ENCODE measurements around the gene KCNJ10.

Gene KCNJ10

DNA sequence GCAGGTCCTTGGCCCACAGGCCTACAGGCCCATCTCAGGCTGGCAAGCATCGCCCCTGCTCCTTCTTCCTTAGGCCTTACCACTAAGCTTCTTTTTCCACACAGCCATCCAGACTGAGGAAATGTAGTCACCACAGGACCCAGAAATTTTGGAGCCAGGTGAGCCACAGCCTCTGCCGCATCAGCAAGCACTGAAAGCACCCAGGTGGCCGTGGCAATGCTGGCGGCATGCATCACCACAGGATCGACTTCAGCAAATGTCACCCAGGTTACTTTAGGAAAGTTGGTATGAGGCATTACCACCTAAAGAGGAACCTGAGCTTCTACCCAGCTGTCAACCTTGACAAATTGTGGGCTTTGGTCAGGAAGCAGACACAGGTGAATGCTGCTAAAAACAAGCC lies 49.8 kb downstream of the KCNJ10 start:
- no peak overlapping the region for H3K4me3 Mint-ChIP-seq
- H3K27ac Mint-ChIP-seq, result no peak overlapping the region
- no peaks in the 10 kb centered on the region for H3K36me3 Mint-ChIP-seq (ENCODE audit: low read depth)
- peaks cover 16% of the 10 kb centered on the region for H3K27me3 Mint-ChIP-seq (ENCODE audit: low read depth)
- H3K4me1 Mint-ChIP-seq (ENCODE audit: low read depth), result peaks cover 3% of the 10 kb centered on the region
- no peaks in the 10 kb centered on the region for H3K9me3 Mint-ChIP-seq

DNA sequence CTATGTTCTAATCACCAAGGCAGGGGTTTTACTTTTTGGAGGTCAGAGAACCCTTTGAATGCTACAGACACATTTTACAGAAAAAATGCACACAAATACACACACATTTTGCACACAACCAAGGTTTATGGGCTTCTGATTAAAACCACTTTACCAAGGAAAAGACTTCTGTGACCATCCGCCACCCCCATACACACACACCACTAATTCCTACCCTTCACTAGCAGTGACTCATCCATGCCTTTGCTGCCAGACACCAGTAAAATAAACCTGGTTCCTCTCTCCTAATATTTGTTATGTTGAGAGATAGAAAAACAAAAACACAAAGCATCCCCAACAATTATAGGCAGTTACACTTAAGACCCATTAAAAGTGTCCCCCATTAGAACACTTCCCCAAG lies 51.1 kb downstream of the KCNJ10 start:
- H3K4me1 Mint-ChIP-seq (ENCODE audit: low read depth), result peaks cover 3% of the 10 kb centered on the region
- H3K9me3 Mint-ChIP-seq, result no peaks in the 10 kb centered on the region
- H3K27ac Mint-ChIP-seq, result no peak overlapping the region
- H3K27me3 Mint-ChIP-seq (ENCODE audit: low read depth), result peaks cover 17% of the 10 kb centered on the region
- no peak overlapping the region for H3K4me3 Mint-ChIP-seq
- H3K36me3 Mint-ChIP-seq (ENCODE audit: low read depth), result no peaks in the 10 kb centered on the region

GRCh38 chr1:160018347-160018746 lies 51.6 kb downstream of the KCNJ10 start:
- H3K9me3 Mint-ChIP-seq, result no peaks in the 10 kb centered on the region
- H3K36me3 Mint-ChIP-seq (ENCODE audit: low read depth), result no peaks in the 10 kb centered on the region
- no peak overlapping the region for H3K4me3 Mint-ChIP-seq
- H3K27ac Mint-ChIP-seq, result no peak overlapping the region
- peaks cover 18% of the 10 kb centered on the region for H3K27me3 Mint-ChIP-seq (ENCODE audit: low read depth)
- peaks cover 3% of the 10 kb centered on the region for H3K4me1 Mint-ChIP-seq (ENCODE audit: low read depth)

GRCh38 chr1:160017592-160017991 lies 52.4 kb downstream of the KCNJ10 start:
- Mint-ChIP-seq H3K27me3 (ENCODE audit: low read depth) (peaks cover 19% of the 10 kb centered on the region), H3K4me1 (ENCODE audit: low read depth) (peaks cover 3% of the 10 kb centered on the region), H3K27ac (no peak overlapping the region), H3K36me3 (ENCODE audit: low read depth) (no peaks in the 10 kb centered on the region), H3K4me3 (no peak overlapping the region), H3K9me3 (no peaks in the 10 kb centered on the region)

GRCh38 chr1:160011781-160012180 lies 58.2 kb downstream of the KCNJ10 start:
- no peak overlapping the region for H3K4me3 Mint-ChIP-seq
- no peaks in the 10 kb centered on the region for H3K36me3 Mint-ChIP-seq (ENCODE audit: low read depth)
- H3K4me1 Mint-ChIP-seq (ENCODE audit: low read depth), result no peaks in the 10 kb centered on the region
- H3K9me3 Mint-ChIP-seq, result no peaks in the 10 kb centered on the region
- H3K27ac Mint-ChIP-seq, result no peak overlapping the region
- peaks cover 34% of the 10 kb centered on the region for H3K27me3 Mint-ChIP-seq (ENCODE audit: low read depth)

GRCh38 chr1:160009801-160010200 lies 60.2 kb downstream of the KCNJ10 start:
- Mint-ChIP-seq H3K27me3 (ENCODE audit: low read depth) (peaks cover 34% of the 10 kb centered on the region), H3K9me3 (no peaks in the 10 kb centered on the region), H3K36me3 (ENCODE audit: low read depth) (no peaks in the 10 kb centered on the region), H3K27ac (no peak overlapping the region), H3K4me3 (no peak overlapping the region), H3K4me1 (ENCODE audit: low read depth) (no peaks in the 10 kb centered on the region)

GRCh38 chr1:160009081-160009480 lies 60.9 kb downstream of the KCNJ10 start:
- Mint-ChIP-seq H3K27ac (no peak overlapping the region), H3K27me3 (ENCODE audit: low read depth) (peaks cover 34% of the 10 kb centered on the region), H3K4me3 (no peak overlapping the region), H3K36me3 (ENCODE audit: low read depth) (no peaks in the 10 kb centered on the region), H3K4me1 (ENCODE audit: low read depth) (no peaks in the 10 kb centered on the region), H3K9me3 (no peaks in the 10 kb centered on the region)

GRCh38 chr1:160007577-160008200 lies 62.3 kb downstream of the KCNJ10 start:
- H3K4me1 Mint-ChIP-seq (ENCODE audit: low read depth), result no peaks in the 10 kb centered on the region
- no peak overlapping the region for H3K27ac Mint-ChIP-seq
- no peak overlapping the region for H3K4me3 Mint-ChIP-seq
- no peaks in the 10 kb centered on the region for H3K36me3 Mint-ChIP-seq (ENCODE audit: low read depth)
- no peaks in the 10 kb centered on the region for H3K9me3 Mint-ChIP-seq
- H3K27me3 Mint-ChIP-seq (ENCODE audit: low read depth), result peaks cover 25% of the 10 kb centered on the region

DNA sequence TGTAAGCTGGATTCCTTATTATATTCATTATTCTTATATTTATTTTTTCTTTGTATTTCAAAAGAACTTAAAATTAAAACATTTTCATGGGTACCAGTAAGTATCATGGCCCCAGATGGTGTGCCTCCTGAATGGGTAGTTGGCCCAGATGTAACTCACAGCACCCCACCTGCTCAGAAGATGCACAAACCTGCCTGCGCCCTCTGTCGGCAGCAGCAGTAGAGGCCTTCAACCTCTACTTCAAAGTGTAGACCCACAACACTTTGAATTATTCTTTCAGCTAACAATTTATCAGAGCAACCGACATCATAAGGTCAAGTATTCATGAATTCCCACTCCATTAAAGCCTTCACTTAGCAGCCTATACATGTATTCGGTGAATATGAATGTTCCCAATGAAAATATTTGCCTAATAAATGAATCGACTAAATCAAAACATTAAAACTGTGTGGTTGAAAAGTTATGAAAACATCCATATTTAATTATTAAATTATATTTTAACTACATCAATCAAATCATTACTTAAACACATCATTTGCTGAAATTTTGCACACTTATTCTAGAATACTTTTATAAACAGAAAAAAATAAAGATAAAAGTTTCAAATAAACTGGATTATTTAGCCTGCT lies 63.5 kb downstream of the KCNJ10 start:
- H3K36me3 Mint-ChIP-seq (ENCODE audit: low read depth), result no peaks in the 10 kb centered on the region
- peaks cover 20% of the 10 kb centered on the region for H3K27me3 Mint-ChIP-seq (ENCODE audit: low read depth)
- no peaks in the 10 kb centered on the region for H3K9me3 Mint-ChIP-seq
- no peaks in the 10 kb centered on the region for H3K4me1 Mint-ChIP-seq (ENCODE audit: low read depth)
- H3K27ac Mint-ChIP-seq, result no peak overlapping the region
- H3K4me3 Mint-ChIP-seq, result no peak overlapping the region

GRCh38 chr1:160005070-160005469 lies 64.9 kb downstream of the KCNJ10 start:
- H3K9me3 Mint-ChIP-seq, result no peaks in the 10 kb centered on the region
- no peak overlapping the region for H3K4me3 Mint-ChIP-seq
- no peaks in the 10 kb centered on the region for H3K36me3 Mint-ChIP-seq (ENCODE audit: low read depth)
- H3K4me1 Mint-ChIP-seq (ENCODE audit: low read depth), result no peaks in the 10 kb centered on the region
- no peak overlapping the region for H3K27ac Mint-ChIP-seq
- H3K27me3 Mint-ChIP-seq (ENCODE audit: low read depth), result peaks cover 14% of the 10 kb centered on the region

- Mint-ChIP-seq H3K36me3 (ENCODE audit: low read depth) (no peaks in the 10 kb centered on the region), H3K27ac (no peak overlapping the region), H3K9me3 (no peaks in the 10 kb centered on the region), H3K27me3 (ENCODE audit: low read depth) (peaks cover 13% of the 10 kb centered on the region), H3K4me3 (no peak overlapping the region), H3K4me1 (ENCODE audit: low read depth) (no peaks in the 10 kb centered on the region)
Observed at GRCh38 chr1:160004425-160004824, 65.5 kb downstream of the KCNJ10 start.

DNA sequence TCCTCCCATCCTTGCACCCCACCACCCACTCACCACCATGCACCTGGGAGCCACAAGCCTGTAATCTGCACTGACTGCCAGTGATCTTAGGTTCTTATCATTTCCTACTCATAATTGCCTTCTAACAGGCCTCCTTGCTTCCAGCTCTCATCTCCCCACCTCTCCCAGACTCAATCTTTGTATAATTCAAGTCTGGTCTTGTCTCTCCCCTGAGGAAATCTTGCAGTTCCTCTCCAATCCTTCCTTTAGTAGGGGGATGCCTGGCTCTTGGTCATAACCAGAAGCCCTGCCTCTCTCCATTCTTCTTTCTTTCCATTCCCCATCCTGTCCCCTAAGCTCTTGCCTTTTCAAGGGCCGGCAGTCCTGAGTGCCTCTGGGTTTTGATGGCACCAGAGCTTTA lies 66.0 kb downstream of the KCNJ10 start:
- H3K27ac Mint-ChIP-seq, result no peak overlapping the region
- H3K36me3 Mint-ChIP-seq (ENCODE audit: low read depth), result no peaks in the 10 kb centered on the region
- H3K4me1 Mint-ChIP-seq (ENCODE audit: low read depth), result no peaks in the 10 kb centered on the region

GRCh38 chr1:160001440-160001839 lies 68.5 kb downstream of the KCNJ10 start:
- Mint-ChIP-seq H3K27me3 (ENCODE audit: low read depth) (peaks cover 24% of the 10 kb centered on the region), H3K4me3 (no peak overlapping the region), H3K4me1 (ENCODE audit: low read depth) (no peaks in the 10 kb centered on the region), H3K36me3 (ENCODE audit: low read depth) (no peaks in the 10 kb centered on the region), H3K9me3 (no peaks in the 10 kb centered on the region), H3K27ac (no peak overlapping the region)

More for the DNA sequence above, 66.0 kb downstream of the KCNJ10 start:
- peaks cover 14% of the 10 kb centered on the region for H3K27me3 Mint-ChIP-seq (ENCODE audit: low read depth)
- no peaks in the 10 kb centered on the region for H3K9me3 Mint-ChIP-seq
- H3K4me3 Mint-ChIP-seq, result no peak overlapping the region

GRCh38 chr1:159999204-159999603 lies 70.8 kb downstream of the KCNJ10 start:
- peaks cover 43% of the 10 kb centered on the region for H3K27me3 Mint-ChIP-seq (ENCODE audit: low read depth)

DNA sequence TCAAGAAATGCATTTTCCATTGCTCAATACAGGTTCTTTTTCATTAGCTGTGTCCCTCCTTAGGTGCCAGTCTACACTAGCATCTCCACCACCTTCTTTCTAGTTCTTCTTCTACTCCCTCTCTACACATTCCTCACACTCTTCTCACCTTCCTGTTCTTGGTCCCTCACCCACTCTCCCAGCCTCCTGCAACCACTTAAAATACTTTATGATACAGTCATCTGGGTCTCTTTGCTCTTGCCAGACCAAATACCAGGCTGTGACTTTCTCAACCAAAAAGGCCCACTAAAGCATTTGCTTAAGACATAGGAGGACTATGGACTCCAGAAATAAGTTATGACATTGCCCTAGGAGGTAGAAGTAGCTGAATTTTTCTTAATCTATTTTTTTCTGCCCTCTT lies 73.3 kb downstream of the KCNJ10 start:
- no peaks in the 10 kb centered on the region for H3K36me3 Mint-ChIP-seq (ENCODE audit: low read depth)
- H3K4me3 Mint-ChIP-seq, result no peak overlapping the region
- no peaks in the 10 kb centered on the region for H3K9me3 Mint-ChIP-seq
- no peak overlapping the region for H3K27ac Mint-ChIP-seq
- peaks cover 1% of the 10 kb centered on the region for H3K4me1 Mint-ChIP-seq (ENCODE audit: low read depth)
- peaks cover 48% of the 10 kb centered on the region for H3K27me3 Mint-ChIP-seq (ENCODE audit: low read depth)

More at GRCh38 chr1:159999204-159999603, 70.8 kb downstream of the KCNJ10 start:
- no peaks in the 10 kb centered on the region for H3K4me1 Mint-ChIP-seq (ENCODE audit: low read depth)
- H3K9me3 Mint-ChIP-seq, result no peaks in the 10 kb centered on the region
- H3K36me3 Mint-ChIP-seq (ENCODE audit: low read depth), result no peaks in the 10 kb centered on the region
- no peak overlapping the region for H3K4me3 Mint-ChIP-seq
- H3K27ac Mint-ChIP-seq, result no peak overlapping the region

Measured in T-helper 1 cell treated with Interleukin-12 subunit alpha and Interleukin-12 subunit beta and Interleukin-4 antibody, amounts not matched to agents 30 μg/mL and 1 μg/mL, for 36 hours (primary cell).